PC-3 (cell line): ENCODE data around the gene PARP15. TPM values are rescaled to one million over a fixed set of nuclear protein-coding genes. Genes with fewer than 3 reads are reported as not detected.
A peak's percentile ranks its signal among the peaks of the same experiment; 100 is the strongest.

Experiments
- ATAC-seq: fragments of 200-7000 bp; cut with Tn5 transposase; 2 replicates; pipeline ENCODE4 v1.9.1; 2020; ENCODE audit warnings: mild to moderate bottlenecking, moderate library complexity
- BruUV-seq: library from RNA; stranded (reverse); fragments of 400-500 nt; replicated peaks from 2 replicates; lab custom pipeline; 2021; lab: Mats Ljungman, UMichigan
- CTCF ChIA-PET: fragments of 300-600 bp; sonication (Branson Sonifier 250); formaldehyde crosslinking; loops from one replicate; lab custom pipeline; 2022; ENCODE audit warnings: antibody characterized with exemption; lab: Charles Lee
- POLR2A ChIA-PET: fragments of 300-600 bp; sonication (Branson Sonifier 250); formaldehyde crosslinking; loops from one replicate; lab custom pipeline; 2022; ENCODE audit warnings: antibody characterized with exemption; ENCODE audit not compliant: unreplicated experiment; lab: Charles Lee
- DNase-seq: peaks from one replicate; pipeline ENCODE4 v3.0.0-alpha.2; 2015
- H2AFZ ChIP-seq: fragments of 300-600 bp; sonication (generic); 2 replicates; pipeline ENCODE4 v1.6.0; 2016; ENCODE audit warnings: antibody characterized with exemption, low read length
- H3F3A ChIP-seq: fragments of 300-600 bp; sonication (generic); one replicate; pipeline ENCODE4 v1.6.0; 2017; ENCODE audit warnings: antibody characterized with exemption, low read length, control low read depth, mild to moderate bottlenecking; ENCODE audit not compliant: unreplicated experiment
- H3K27ac ChIP-seq: fragments of 300-600 bp; sonication (generic); 2 replicates; pipeline ENCODE4 v1.5.1; 2016; ENCODE audit warnings: mild to moderate bottlenecking, low read length
- H3K27me3 ChIP-seq: fragments of 300-600 bp; sonication (generic); 2 replicates; pipeline ENCODE4 v1.6.1; 2016; ENCODE audit warnings: low read length, mixed read lengths
- H3K36me3 ChIP-seq: fragments of 300-600 bp; sonication (generic); 2 replicates; pipeline ENCODE4 v1.6.1; 2016; ENCODE audit warnings: low read depth, mixed run types, low read length, mixed read lengths
- H3K4me1 ChIP-seq: fragments of 300-600 bp; sonication (generic); 2 replicates; pipeline ENCODE4 v1.5.1; 2016; ENCODE audit warnings: low read length; ENCODE audit not compliant: insufficient read depth
- H3K4me2 ChIP-seq: fragments of 300-600 bp; sonication (generic); 2 replicates; pipeline ENCODE4 v1.6.0; 2016; ENCODE audit warnings: low read length
- H3K4me3 ChIP-seq: fragments of 300-600 bp; sonication (generic); 2 replicates; pipeline ENCODE4 v1.5.1; 2016; ENCODE audit warnings: mild to moderate bottlenecking, low read length, mixed read lengths
- H3K79me2 ChIP-seq: fragments of 300-600 bp; sonication (generic); 2 replicates; pipeline ENCODE4 v1.6.1; 2017; ENCODE audit warnings: low read length, mixed read lengths
- H3K9ac ChIP-seq: fragments of 300-600 bp; sonication (generic); 2 replicates; pipeline ENCODE4 v1.6.0; 2016; ENCODE audit warnings: mild to moderate bottlenecking, low read length
- H3K9me2 ChIP-seq: fragments of 300-600 bp; sonication (generic); replicated peaks from 2 replicates; pipeline ENCODE4 v1.6.1; 2016; ENCODE audit warnings: mixed run types, low read length, mixed read lengths
- H3K9me3 ChIP-seq: fragments of 300-600 bp; sonication (generic); 2 replicates; pipeline ENCODE4 v1.6.1; 2016; ENCODE audit warnings: low read length, mixed read lengths
- H4K20me1 ChIP-seq: fragments of 300-600 bp; sonication (generic); 2 replicates; pipeline ENCODE4 v1.6.1; 2016; ENCODE audit warnings: low read length, mixed read lengths
- EZH2 ChIP-seq: fragments of 300-600 bp; sonication (generic); IDR thresholded peaks from one replicate; pipeline ENCODE4 v1.6.1; 2017; ENCODE audit warnings: antibody characterized with exemption, mild to moderate bottlenecking, low read length; ENCODE audit not compliant: unreplicated experiment
- EZH2phosphoT487 ChIP-seq: fragments of 300-600 bp; sonication (generic); IDR thresholded peaks from 2 replicates; pipeline ENCODE4 v1.6.1; 2018; ENCODE audit warnings: mild to moderate bottlenecking, antibody characterized with exemption, low read length, borderline replicate concordance
- intact Hi-C: fragments of 100-400 bp; cut with micrococcal nuclease; formaldehyde crosslinking; loops from 2 replicates; pipeline ENCODE4 v1.9.0; 2023
- total RNA-seq: library from RNA; depleted of rRNA; stranded (reverse); fragments of >200 nt; gene quantifications from 2 replicates; pipeline ENCODE4 v1.2.3, GENCODE V29; 2014
- TF ChIP-seq, protein P1 (sequence below): fragments of 300-600 bp; sonication (generic); conservative IDR thresholded peaks from 2 replicates; pipeline ENCODE4 v1.5.1; 2017; ENCODE audit warnings: antibody characterized with exemption, low read depth, mild to moderate bottlenecking, low read length

PARP15 gene
- total RNA-seq, 1 experiment from 2014 or later: not detected

DNA sequence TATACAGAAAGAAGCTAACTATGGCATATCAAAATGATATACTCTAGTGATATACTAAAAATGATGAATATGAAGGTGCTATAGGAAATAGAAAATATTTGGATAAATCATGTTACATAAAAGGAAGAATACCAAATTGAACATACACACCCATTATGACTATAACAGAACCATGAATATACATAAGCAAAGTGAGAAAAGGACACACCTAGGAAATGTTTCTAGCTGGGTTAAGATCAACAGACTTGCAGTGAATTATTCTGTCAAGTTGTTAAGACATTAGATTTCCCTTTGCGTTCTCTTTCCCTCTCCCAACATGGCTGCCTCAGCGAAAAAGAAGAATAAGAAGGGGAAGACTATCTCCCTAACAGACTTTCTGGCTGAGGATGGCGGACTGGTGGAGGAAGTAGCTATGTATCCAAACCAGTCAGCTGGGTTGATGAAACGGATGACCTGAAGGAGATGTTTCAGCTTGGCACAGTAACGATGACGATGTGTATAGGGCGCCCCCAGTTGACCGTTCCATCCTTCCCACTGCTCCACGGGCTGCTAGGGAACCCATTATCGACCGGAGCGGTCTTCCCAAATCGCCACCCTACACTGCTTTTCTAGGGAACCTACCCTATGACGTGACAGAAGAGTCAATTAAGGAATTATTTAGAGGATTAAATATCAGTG, 83.0 kb downstream of the PARP15 start:
- Histone ChIP-seq H3F3A (no peaks in the 10 kb centered on the region), H3K9me3 (no peaks in the 10 kb centered on the region), H4K20me1 (no peaks in the 10 kb centered on the region), H3K4me1 (no peaks in the 10 kb centered on the region), H3K27ac (no peak overlapping the region), H3K9me2 (no peaks in the 10 kb centered on the region), H3K9ac (no peak overlapping the region), H3K4me3 (no peak overlapping the region), H3K4me2 (no peak overlapping the region), H3K27me3 (no peaks in the 10 kb centered on the region), H3K36me3 (no peaks in the 10 kb centered on the region), H3K79me2 (no peaks in the 10 kb centered on the region), H2AFZ (no peak overlapping the region)
- DNase-seq (no peak), ATAC-seq (no peak)
- no TSS peak for BruUV-seq
- TF ChIP-seq, protein P1, sequence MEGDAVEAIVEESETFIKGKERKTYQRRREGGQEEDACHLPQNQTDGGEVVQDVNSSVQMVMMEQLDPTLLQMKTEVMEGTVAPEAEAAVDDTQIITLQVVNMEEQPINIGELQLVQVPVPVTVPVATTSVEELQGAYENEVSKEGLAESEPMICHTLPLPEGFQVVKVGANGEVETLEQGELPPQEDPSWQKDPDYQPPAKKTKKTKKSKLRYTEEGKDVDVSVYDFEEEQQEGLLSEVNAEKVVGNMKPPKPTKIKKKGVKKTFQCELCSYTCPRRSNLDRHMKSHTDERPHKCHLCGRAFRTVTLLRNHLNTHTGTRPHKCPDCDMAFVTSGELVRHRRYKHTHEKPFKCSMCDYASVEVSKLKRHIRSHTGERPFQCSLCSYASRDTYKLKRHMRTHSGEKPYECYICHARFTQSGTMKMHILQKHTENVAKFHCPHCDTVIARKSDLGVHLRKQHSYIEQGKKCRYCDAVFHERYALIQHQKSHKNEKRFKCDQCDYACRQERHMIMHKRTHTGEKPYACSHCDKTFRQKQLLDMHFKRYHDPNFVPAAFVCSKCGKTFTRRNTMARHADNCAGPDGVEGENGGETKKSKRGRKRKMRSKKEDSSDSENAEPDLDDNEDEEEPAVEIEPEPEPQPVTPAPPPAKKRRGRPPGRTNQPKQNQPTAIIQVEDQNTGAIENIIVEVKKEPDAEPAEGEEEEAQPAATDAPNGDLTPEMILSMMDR: no peak
- TF ChIP-seq EZH2phosphoT487: no peak
- ChIA-PET CTCF (no interaction called here), POLR2A (no interaction called here)
- intact Hi-C loops: no loop called here

DNA sequence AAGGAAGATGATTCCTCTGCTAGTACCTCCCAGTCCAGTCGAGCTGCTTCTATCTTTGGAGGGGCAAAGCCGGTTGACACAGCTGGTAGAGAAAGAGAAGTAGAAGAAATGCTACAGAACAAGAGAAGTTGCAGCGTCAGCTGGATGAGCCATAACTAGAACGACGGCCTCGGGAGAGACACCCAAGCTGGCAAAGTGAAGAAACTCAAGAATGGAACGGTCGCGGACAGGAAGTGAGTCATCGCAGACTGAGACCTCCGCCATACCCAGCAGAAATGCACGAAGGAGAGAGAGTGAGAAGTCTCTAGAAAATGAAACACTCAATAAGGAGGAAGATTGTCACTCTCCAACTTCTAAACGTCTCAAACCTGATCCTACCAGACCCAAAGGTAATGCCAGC, 84.2 kb downstream of the PARP15 start:
- ATAC-seq (no peak), DNase-seq (no peak)
- no peak overlapping the region for H3K9ac ChIP-seq
- no peaks in the 10 kb centered on the region for H3K4me1 ChIP-seq
- H3K9me2 ChIP-seq: no peaks in the 10 kb centered on the region
- ChIA-PET POLR2A (no interaction called here), CTCF (no interaction called here)
- no peaks in the 10 kb centered on the region for H3F3A ChIP-seq
- no peaks in the 10 kb centered on the region for H3K36me3 ChIP-seq
- no peak for TF ChIP-seq EZH2phosphoT487
- TF ChIP-seq, protein P1: no peak
- TF ChIP-seq EZH2: no peak
- no peak overlapping the region for H2AFZ ChIP-seq
- intact Hi-C loops: no loop called here
- no peaks in the 10 kb centered on the region for H3K27me3 ChIP-seq
- no peak overlapping the region for H3K4me2 ChIP-seq
- BruUV-seq: no TSS peak
- H3K27ac ChIP-seq: no peak overlapping the region
- no peaks in the 10 kb centered on the region for H3K9me3 ChIP-seq
- H4K20me1 ChIP-seq: no peaks in the 10 kb centered on the region
- no peak overlapping the region for H3K4me3 ChIP-seq
- no peaks in the 10 kb centered on the region for H3K79me2 ChIP-seq

GRCh38 chr3:122662505-122662904, 85.1 kb downstream of the PARP15 start:
- 0 out of 2 replicates have a peak overlapping the region, but pooled peaks have one; percentile 33 for H2AFZ ChIP-seq
- DNase-seq: no peak
- ATAC-seq: no peak
- ChIA-PET CTCF (no interaction called here), POLR2A (interaction anchor here (0.6 kb wide), 1 partner anchor 253 kb away, joined by 12 read pairs; no protein-coding TSS in a partner anchor)
- intact Hi-C loops: no loop called here
- H3K79me2 ChIP-seq: no peaks in the 10 kb centered on the region
- no peak overlapping the region for H3K4me3 ChIP-seq
- no peaks in the 10 kb centered on the region for H3K36me3 ChIP-seq
- H3K9ac ChIP-seq: no peak overlapping the region
- no peaks in the 10 kb centered on the region for H3K27me3 ChIP-seq
- H3F3A ChIP-seq: no peaks in the 10 kb centered on the region
- no peaks in the 10 kb centered on the region for H3K9me3 ChIP-seq
- no peaks in the 10 kb centered on the region for H3K9me2 ChIP-seq
- H3K27ac ChIP-seq: no peak overlapping the region
- TF ChIP-seq EZH2phosphoT487 (no peak), EZH2 (no peak)
- TF ChIP-seq, protein P1: no peak
- no TSS peak for BruUV-seq
- no peaks in the 10 kb centered on the region for H4K20me1 ChIP-seq
- no peaks in the 10 kb centered on the region for H3K4me1 ChIP-seq
- H3K4me2 ChIP-seq: no peak overlapping the region
